Suprapubic skin (tissue), 4 donors: ENCODE results near the gene CDK5R2. TPM values are rescaled to one million over a fixed set of nuclear protein-coding genes. Genes with fewer than 3 reads are reported as not detected.

Experiments used
- DNase-seq, 2 donors: peaks; one replicate each; pipeline ENCODE4 v3.0.0-alpha.2; 2019; ENCODE audit warnings: low spot score in 2 of 2
- H3K27ac ChIP-seq: fragments of 200-600 bp; sonication (generic); one replicate; pipeline ENCODE4 v1.5.1; 2019
- H3K27me3 ChIP-seq: fragments of 200-600 bp; sonication (generic); one replicate; pipeline ENCODE4 v1.5.1; 2019
- H3K36me3 ChIP-seq: fragments of 200-600 bp; sonication (generic); one replicate; pipeline ENCODE4 v1.5.1; 2019
- H3K4me1 ChIP-seq: fragments of 200-600 bp; sonication (generic); one replicate; pipeline ENCODE4 v1.5.1; 2019
- H3K4me3 ChIP-seq: fragments of 200-600 bp; sonication (generic); one replicate; pipeline ENCODE4 v1.5.1; 2019; ENCODE audit warnings: mild to moderate bottlenecking
- H3K9me3 ChIP-seq: fragments of 200-600 bp; sonication (generic); one replicate; pipeline ENCODE4 v1.5.1; 2019
- CTCF ChIP-seq, 2 donors: fragments of 200-600 bp in 1 of 2; fragments of 450-650 bp in 1 of 2; sonication (generic) in 1 of 2; IDR thresholded peaks; one replicate each; pipeline ENCODE4 v1.5.1; 2016 to 2019; ENCODE audit warnings: antibody characterized with exemption in 2 of 2, mild to moderate bottlenecking in 1 of 2, moderate library complexity in 1 of 2
- EP300 ChIP-seq: sonication (generic); formaldehyde crosslinking; IDR thresholded peaks from one replicate; pipeline ENCODE4 v1.6.1; 2017; ENCODE audit warnings: antibody characterized with exemption
- POLR2A ChIP-seq, 2 donors: fragments of 450-650 bp; IDR thresholded peaks; one replicate each; pipeline ENCODE4 v1.6.1; 2017; ENCODE audit warnings: antibody characterized with exemption in 2 of 2, mild to moderate bottlenecking in 2 of 2, moderate library complexity in 2 of 2
- POLR2AphosphoS5 ChIP-seq, 3 donors: sonication (generic); formaldehyde crosslinking; IDR thresholded peaks; one replicate each; pipeline ENCODE4 v1.6.1; 2017; ENCODE audit warnings: antibody characterized with exemption in 3 of 3
- WGBS: methylation state at CpG from one replicate; pipeline ENCODE4 v1.1.5; 2018; 5-methylcytosine and 5-hydroxymethylcytosine counted together
- total RNA-seq, 4 donors: library from RNA; depleted of rRNA; stranded (reverse); fragments of >200 nt; gene quantifications; one replicate each; pipeline ENCODE4 v1.1.0, GENCODE V29; 2016

CDK5R2 gene
- total RNA-seq, 4 donors from 2014 or later = not detected

- no peaks in the 10 kb centered on the region for H3K36me3 ChIP-seq
- no peak for DNase-seq
- H3K4me1 ChIP-seq = no peaks in the 10 kb centered on the region
- H3K9me3 ChIP-seq = no peaks in the 10 kb centered on the region
- H3K27me3 ChIP-seq = peaks cover 65% of the 10 kb centered on the region
- no peak overlapping the region for H3K4me3 ChIP-seq
- no peak overlapping the region for H3K27ac ChIP-seq
- WGBS = 95% methylated on average over 7 of the region's 7 CpGs
- TF ChIP-seq POLR2AphosphoS5 (IDR thresholded peaks at IDR 0.05) (no peak), CTCF (IDR thresholded peaks at IDR 0.05) (no peak), POLR2A (IDR thresholded peaks at IDR 0.05) (no peak), EP300 (no peak)
Measured at GRCh38 chr2:218952160-218952559, 7.3 kb upstream of the CDK5R2 start.

GRCh38 chr2:218953366-218953954 is 6.0 kb upstream of the CDK5R2 start:
- no peaks in the 10 kb centered on the region for H3K36me3 ChIP-seq
- no peaks in the 10 kb centered on the region for H3K9me3 ChIP-seq
- peaks cover 72% of the 10 kb centered on the region for H3K27me3 ChIP-seq
- H3K27ac ChIP-seq = no peak overlapping the region
- no peak for DNase-seq
- H3K4me1 ChIP-seq = no peaks in the 10 kb centered on the region
- 56% methylated on average over 8 of the region's 18 CpGs for WGBS
- TF ChIP-seq EP300 (no peak), POLR2A (IDR thresholded peaks at IDR 0.05) (no peak), POLR2AphosphoS5 (IDR thresholded peaks at IDR 0.05) (no peak), CTCF (IDR thresholded peaks at IDR 0.05) (no peak)
- H3K4me3 ChIP-seq = no peak overlapping the region

GRCh38 chr2:218954541-218955300 is 4.7 kb upstream of the CDK5R2 start:
- H3K27me3 ChIP-seq = peaks cover 79% of the 10 kb centered on the region
- WGBS = 70% methylated on average over 8 of the region's 8 CpGs

GRCh38 chr2:218956039-218956438 is 3.4 kb upstream of the CDK5R2 start:
- TF ChIP-seq CTCF (IDR thresholded peaks at IDR 0.05) = no peak
- no peak for TF ChIP-seq POLR2AphosphoS5 (IDR thresholded peaks at IDR 0.05)
- no peak for TF ChIP-seq EP300
- TF ChIP-seq POLR2A (IDR thresholded peaks at IDR 0.05) = no peak
- no peak overlapping the region for H3K4me3 ChIP-seq
- no peaks in the 10 kb centered on the region for H3K36me3 ChIP-seq

More at GRCh38 chr2:218954541-218955300, 4.7 kb upstream of the CDK5R2 start:
- no peak for TF ChIP-seq POLR2AphosphoS5 (IDR thresholded peaks at IDR 0.05)
- TF ChIP-seq POLR2A (IDR thresholded peaks at IDR 0.05) = no peak
- TF ChIP-seq EP300 = no peak
- TF ChIP-seq CTCF (IDR thresholded peaks at IDR 0.05) = no peak
- Histone ChIP-seq H3K9me3 (no peaks in the 10 kb centered on the region), H3K36me3 (no peaks in the 10 kb centered on the region), H3K4me3 (no peak overlapping the region), H3K4me1 (peaks cover 7% of the 10 kb centered on the region), H3K27ac (no peak overlapping the region)
- no peak for DNase-seq

GRCh38 chr2:218957671-218958070 is 1.8 kb upstream of the CDK5R2 start:
- H3K4me1 ChIP-seq = peaks cover 20% of the 10 kb centered on the region
- H3K27ac ChIP-seq = no peak overlapping the region
- WGBS = 66% methylated on average over 4 of the region's 4 CpGs
- H3K9me3 ChIP-seq = no peaks in the 10 kb centered on the region
- H3K4me3 ChIP-seq = no peak overlapping the region
- no peak for DNase-seq
- TF ChIP-seq CTCF (IDR thresholded peaks at IDR 0.05) (no peak), POLR2A (IDR thresholded peaks at IDR 0.05) (no peak), EP300 (no peak), POLR2AphosphoS5 (IDR thresholded peaks at IDR 0.05) (no peak)
- no peaks in the 10 kb centered on the region for H3K36me3 ChIP-seq
- H3K27me3 ChIP-seq = peaks cover 95% of the 10 kb centered on the region

More at GRCh38 chr2:218956039-218956438, 3.4 kb upstream of the CDK5R2 start:
- no peak for DNase-seq
- H3K27ac ChIP-seq = no peak overlapping the region
- 65% methylated on average over 1 of the region's 1 CpG for WGBS
- peaks cover 89% of the 10 kb centered on the region for H3K27me3 ChIP-seq
- peaks cover 19% of the 10 kb centered on the region for H3K4me1 ChIP-seq
- H3K9me3 ChIP-seq = no peaks in the 10 kb centered on the region
